B cell (primary cell): ENCODE data around the gene UACA.

Experiments
- EZH2 ChIP-seq: IDR thresholded peaks from 2 replicates; pipeline ENCODE4 v1.6.1; 2012; ENCODE audit warnings: borderline replicate concordance, low read depth, mild to moderate bottlenecking, moderate library complexity, low read length; ENCODE audit not compliant: insufficient read depth, poor library complexity, severe bottlenecking
- TF ChIP-seq, protein P1 (sequence below): fragments of 200-600 bp; IDR thresholded peaks from one replicate; pipeline ENCODE4 v1.8.0; 2022; ENCODE audit warnings: antibody characterized with exemption, mild to moderate bottlenecking

GRCh38 chr15:70792171-70792573, 28.8 kb upstream of the UACA start:
- TF ChIP-seq, protein P1, sequence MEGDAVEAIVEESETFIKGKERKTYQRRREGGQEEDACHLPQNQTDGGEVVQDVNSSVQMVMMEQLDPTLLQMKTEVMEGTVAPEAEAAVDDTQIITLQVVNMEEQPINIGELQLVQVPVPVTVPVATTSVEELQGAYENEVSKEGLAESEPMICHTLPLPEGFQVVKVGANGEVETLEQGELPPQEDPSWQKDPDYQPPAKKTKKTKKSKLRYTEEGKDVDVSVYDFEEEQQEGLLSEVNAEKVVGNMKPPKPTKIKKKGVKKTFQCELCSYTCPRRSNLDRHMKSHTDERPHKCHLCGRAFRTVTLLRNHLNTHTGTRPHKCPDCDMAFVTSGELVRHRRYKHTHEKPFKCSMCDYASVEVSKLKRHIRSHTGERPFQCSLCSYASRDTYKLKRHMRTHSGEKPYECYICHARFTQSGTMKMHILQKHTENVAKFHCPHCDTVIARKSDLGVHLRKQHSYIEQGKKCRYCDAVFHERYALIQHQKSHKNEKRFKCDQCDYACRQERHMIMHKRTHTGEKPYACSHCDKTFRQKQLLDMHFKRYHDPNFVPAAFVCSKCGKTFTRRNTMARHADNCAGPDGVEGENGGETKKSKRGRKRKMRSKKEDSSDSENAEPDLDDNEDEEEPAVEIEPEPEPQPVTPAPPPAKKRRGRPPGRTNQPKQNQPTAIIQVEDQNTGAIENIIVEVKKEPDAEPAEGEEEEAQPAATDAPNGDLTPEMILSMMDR, result no peak
- TF ChIP-seq EZH2, result no peak
